ENCODE data around the gene MEI4. TPM values are rescaled to one million over a fixed set of nuclear protein-coding genes. Genes with fewer than 3 reads are reported as not detected.
"Not testable (repeated sequence)": the region's sequence is repeated elsewhere in the genome, so short reads cannot be mapped to it uniquely, and the experiment has no call there.

Gene MEI4
- total RNA-seq, 4 donors from 2014 or later: 0.48 TPM; not detected in 3

GRCh38 chr6:77814119-77814518 lies 161.3 kb downstream of the MEI4 start:
- TF ChIP-seq POLR2A (IDR thresholded peaks at IDR 0.05): no peak
- TF ChIP-seq EP300 (IDR thresholded peaks at IDR 0.05): no peak
- TF ChIP-seq POLR2AphosphoS5 (IDR thresholded peaks at IDR 0.05): no peak
- no peak for TF ChIP-seq CTCF (IDR thresholded peaks at IDR 0.05)

GRCh38 chr6:77815531-77815930 lies 162.7 kb downstream of the MEI4 start:
- TF ChIP-seq POLR2AphosphoS5 (IDR thresholded peaks at IDR 0.05) (no peak), POLR2A (IDR thresholded peaks at IDR 0.05) (no peak)
- H3K27ac ChIP-seq: no peak overlapping the region
- no peaks in the 10 kb centered on the region for H3K27me3 ChIP-seq
- no peak overlapping the region for H3K4me3 ChIP-seq
- DNase-seq (ENCODE audit: low spot score in 2 of 2): no peak
- no peaks in the 10 kb centered on the region for H3K4me1 ChIP-seq
- H3K9me3 ChIP-seq: no peaks in the 10 kb centered on the region
- H3K36me3 ChIP-seq: no peaks in the 10 kb centered on the region

More at GRCh38 chr6:77814119-77814518, 161.3 kb downstream of the MEI4 start:
- Histone ChIP-seq H3K4me3 (no peak overlapping the region), H3K27ac (no peak overlapping the region), H3K36me3 (no peaks in the 10 kb centered on the region), H3K27me3 (no peaks in the 10 kb centered on the region), H3K4me1 (no peaks in the 10 kb centered on the region), H3K9me3 (no peaks in the 10 kb centered on the region)
- no peak for DNase-seq (ENCODE audit: low spot score in 2 of 2)
- WGBS: 94% methylated on average over 1 of the region's 1 CpG

GRCh38 chr6:77816766-77817270 lies 164.0 kb downstream of the MEI4 start:
- WGBS: 73% methylated on average over 2 of the region's 2 CpGs
- no peak overlapping the region for H3K4me3 ChIP-seq
- H3K36me3 ChIP-seq: no peaks in the 10 kb centered on the region

GRCh38 chr6:77822265-77822664 lies 169.4 kb downstream of the MEI4 start:
- WGBS: 83% methylated on average over 2 of the region's 2 CpGs
- no peaks in the 10 kb centered on the region for H3K4me1 ChIP-seq

More at GRCh38 chr6:77816766-77817270, 164.0 kb downstream of the MEI4 start:
- DNase-seq (ENCODE audit: low spot score in 2 of 2): no peak
- Histone ChIP-seq H3K4me1 (no peaks in the 10 kb centered on the region), H3K9me3 (no peaks in the 10 kb centered on the region), H3K27ac (no peak overlapping the region), H3K27me3 (no peaks in the 10 kb centered on the region)
- no peak for TF ChIP-seq EP300 (IDR thresholded peaks at IDR 0.05)
- TF ChIP-seq CTCF (IDR thresholded peaks at IDR 0.05): no peak
- TF ChIP-seq POLR2AphosphoS5 (IDR thresholded peaks at IDR 0.05): no peak
- TF ChIP-seq POLR2A (IDR thresholded peaks at IDR 0.05): no peak

GRCh38 chr6:77825204-77825603 lies 172.4 kb downstream of the MEI4 start:
- no peak for TF ChIP-seq POLR2A (IDR thresholded peaks at IDR 0.05)
- TF ChIP-seq POLR2AphosphoS5 (IDR thresholded peaks at IDR 0.05): no peak
- TF ChIP-seq EP300 (IDR thresholded peaks at IDR 0.05): no peak
- no peak for TF ChIP-seq CTCF (IDR thresholded peaks at IDR 0.05)
- WGBS: 71% methylated on average over 2 of the region's 2 CpGs
- DNase-seq (ENCODE audit: low spot score in 2 of 2): no peak
- Histone ChIP-seq H3K4me3 (no peak overlapping the region), H3K9me3 (no peaks in the 10 kb centered on the region), H3K27ac (no peak overlapping the region), H3K36me3 (no peaks in the 10 kb centered on the region), H3K27me3 (no peaks in the 10 kb centered on the region), H3K4me1 (no peaks in the 10 kb centered on the region)

More at GRCh38 chr6:77822265-77822664, 169.4 kb downstream of the MEI4 start:
- DNase-seq (ENCODE audit: low spot score in 2 of 2): no peak
- Histone ChIP-seq H3K27ac (no peak overlapping the region), H3K27me3 (no peaks in the 10 kb centered on the region), H3K4me3 (no peak overlapping the region), H3K9me3 (no peaks in the 10 kb centered on the region), H3K36me3 (no peaks in the 10 kb centered on the region)
- TF ChIP-seq EP300 (IDR thresholded peaks at IDR 0.05) (no peak), POLR2AphosphoS5 (IDR thresholded peaks at IDR 0.05) (no peak), POLR2A (IDR thresholded peaks at IDR 0.05) (no peak), CTCF (IDR thresholded peaks at IDR 0.05) (no peak)

- Histone ChIP-seq H3K36me3 (no peaks in the 10 kb centered on the region), H3K4me1 (no peaks in the 10 kb centered on the region), H3K9me3 (no peaks in the 10 kb centered on the region), H3K4me3 (no peak overlapping the region), H3K27ac (no peak overlapping the region), H3K27me3 (no peaks in the 10 kb centered on the region)
- DNase-seq (ENCODE audit: low spot score in 2 of 2): no peak
- TF ChIP-seq EP300 (IDR thresholded peaks at IDR 0.05) (no peak), POLR2A (IDR thresholded peaks at IDR 0.05) (no peak)
Measured at GRCh38 chr6:77829736-77830135, 176.9 kb downstream of the MEI4 start.

GRCh38 chr6:77833749-77834148 lies 180.9 kb downstream of the MEI4 start:
- H3K4me1 ChIP-seq; H3K27ac ChIP-seq; H3K9me3 ChIP-seq; H3K27me3 ChIP-seq; H3K4me3 ChIP-seq; DNase-seq (ENCODE audit: low spot score in 2 of 2); H3K36me3 ChIP-seq: not testable (repeated sequence)
- 100% methylated on average over 2 of the region's 2 CpGs for WGBS
